IMR-90 (cell line): ENCODE data around the gene TEX52. TPM values are rescaled to one million over a fixed set of nuclear protein-coding genes. Genes with fewer than 3 reads are reported as not detected.
"Not testable (repeated sequence)": the region's sequence is repeated elsewhere in the genome, so short reads cannot be mapped to it uniquely, and the experiment has no call there.

ENCODE experiments used
- ATAC-seq: fragments of 200-7000 bp; cut with Tn5 transposase; 2 replicates; pipeline ENCODE4 v1.9.1; 2020; ENCODE audit warnings: low read depth, mild to moderate bottlenecking, moderate library complexity
- BruUV-seq: library from RNA; stranded (reverse); fragments of 400-500 nt; replicated peaks from 2 replicates; lab custom pipeline; 2021; lab: Mats Ljungman, UMichigan
- CTCF ChIA-PET: fragments of 300-600 bp; formaldehyde crosslinking; extraction: SDS; loops from one replicate; lab custom pipeline; 2021; ENCODE audit warnings: antibody characterized with exemption; lab: Yijun Ruan, JAX
- POLR2A ChIA-PET: fragments of 300-600 bp; sonication (Branson Sonifier 250); formaldehyde crosslinking; loops from one replicate; lab custom pipeline; 2022; ENCODE audit warnings: antibody characterized with exemption; ENCODE audit not compliant: unreplicated experiment; lab: Charles Lee
- DNase-seq: peaks from one replicate; pipeline ENCODE4 v3.0.0; 2013
- H2AFZ ChIP-seq: replicated peaks from 2 replicates; pipeline ENCODE3; 2013; ENCODE audit warnings: low read length, mild to moderate bottlenecking; ENCODE audit not compliant: poor library complexity
- H2AK5ac ChIP-seq: 2 replicates; pipeline ENCODE4 v1.6.1; 2013; ENCODE audit warnings: low read depth, low read length, inconsistent platforms
- H2AK9ac ChIP-seq: replicated peaks from 2 replicates; pipeline ENCODE3; 2013; ENCODE audit warnings: mild to moderate bottlenecking, low read depth, low read length, moderate library complexity; ENCODE audit not compliant: poor library complexity
- H2BK120ac ChIP-seq: 2 replicates; pipeline ENCODE4 v1.6.1; 2013; ENCODE audit warnings: low read depth, low read length, inconsistent platforms
- H2BK15ac ChIP-seq: 3 replicates; pipeline ENCODE4 v1.6.1; 2013; ENCODE audit warnings: low read depth, low read length, inconsistent platforms
- H2BK20ac ChIP-seq: 2 replicates; pipeline ENCODE4 v1.6.1; 2013; ENCODE audit warnings: low read depth, mild to moderate bottlenecking, inconsistent platforms, low read length, moderate library complexity
- H2BK5ac ChIP-seq: 2 replicates; pipeline ENCODE4 v1.6.1; 2013; ENCODE audit warnings: mild to moderate bottlenecking, low read depth, low read length, inconsistent platforms; ENCODE audit not compliant: poor library complexity, severe bottlenecking
- H3K14ac ChIP-seq: replicated peaks from 2 replicates; pipeline ENCODE4 v1.6.1; 2013; ENCODE audit warnings: low read depth, low read length, inconsistent platforms
- H3K18ac ChIP-seq: 2 replicates; pipeline ENCODE4 v1.6.1; 2013; ENCODE audit warnings: low read depth, low read length, control low read depth
- H3K23ac ChIP-seq: 2 replicates; pipeline ENCODE4 v1.6.1; 2013; ENCODE audit warnings: low read depth, low read length, inconsistent platforms
- H3K27ac ChIP-seq: 2 replicates; pipeline ENCODE4 v1.5.1; 2013; ENCODE audit warnings: mild to moderate bottlenecking, control low read depth, low read length; ENCODE audit not compliant: insufficient read depth
- H3K27me3 ChIP-seq: 2 replicates; pipeline ENCODE4 v1.6.1; 2013; ENCODE audit warnings: low read length; ENCODE audit not compliant: control insufficient read depth, insufficient read depth
- H3K36me3 ChIP-seq: 2 replicates; pipeline ENCODE4 v1.6.1; 2013; ENCODE audit warnings: low read length, mixed read lengths; ENCODE audit not compliant: control insufficient read depth, insufficient read depth
- H3K4ac ChIP-seq: 2 replicates; pipeline ENCODE4 v1.6.1; 2013; ENCODE audit warnings: low read depth, low read length, inconsistent platforms
- H3K4me1 ChIP-seq: 2 replicates; pipeline ENCODE4 v1.6.1; 2013; ENCODE audit warnings: low read length, mixed read lengths; ENCODE audit not compliant: control insufficient read depth, insufficient read depth
- H3K4me2 ChIP-seq: 2 replicates; pipeline ENCODE4 v1.6.1; 2013; ENCODE audit warnings: low read depth, mild to moderate bottlenecking, control low read depth, low read length, moderate library complexity
- H3K4me3 ChIP-seq: 2 replicates; pipeline ENCODE4 v1.5.1; 2013; ENCODE audit warnings: low read depth, mild to moderate bottlenecking, control low read depth, low read length, moderate library complexity; ENCODE audit not compliant: insufficient read depth
- H3K56ac ChIP-seq: 2 replicates; pipeline ENCODE4 v1.6.1; 2013; ENCODE audit warnings: low read length, inconsistent platforms; ENCODE audit not compliant: insufficient read depth; ENCODE audit errors: extremely low read depth
- H3K79me1 ChIP-seq, 2 experiments: 2 replicates each; pipeline ENCODE4 v1.6.1; 2013; ENCODE audit warnings: low read length in 2 of 2, inconsistent platforms in 1 of 2, low read depth in 1 of 2
- H3K9ac ChIP-seq: 2 replicates; pipeline ENCODE4 v1.6.1; 2013; ENCODE audit warnings: low read depth, low read length, control low read depth
- H3K9me1 ChIP-seq: 2 replicates; pipeline ENCODE4 v1.6.1; 2013; ENCODE audit warnings: low read length, inconsistent platforms; ENCODE audit not compliant: insufficient read depth
- H3K9me3 ChIP-seq: 2 replicates; pipeline ENCODE4 v1.6.1; 2013; ENCODE audit warnings: low read length; ENCODE audit not compliant: control insufficient read depth, insufficient read depth
- H4K20me1 ChIP-seq: 2 replicates; pipeline ENCODE4 v1.6.1; 2013; ENCODE audit warnings: low read length, inconsistent platforms; ENCODE audit not compliant: insufficient read depth
- H4K5ac ChIP-seq: 2 replicates; pipeline ENCODE4 v1.6.1; 2013; ENCODE audit warnings: mild to moderate bottlenecking, low read depth, low read length, control low read depth
- H4K8ac ChIP-seq, 2 experiments: 2 replicates each; pipeline ENCODE4 v1.6.1; 2013; ENCODE audit warnings: low read depth in 2 of 2, low read length in 2 of 2, control low read depth in 1 of 2, inconsistent platforms in 1 of 2
- H4K91ac ChIP-seq: 2 replicates; pipeline ENCODE4 v1.6.1; 2013; ENCODE audit warnings: low read depth, low read length, inconsistent platforms; ENCODE audit not compliant: insufficient read depth
- WGBS, 2 experiments: methylation state at CpG; one replicate each; pipeline versions ENCODE4 v1.1.5 to v1.1.7; 2013; ENCODE audit warnings: missing lambda C conversion rate in 2 of 2; ENCODE audit not compliant: insufficient read length in 1 of 2; ENCODE audit errors: extremely low coverage in 2 of 2; 5-methylcytosine and 5-hydroxymethylcytosine counted together
- dilution Hi-C: fragments of 300-500 bp; cut with HindIII; formaldehyde crosslinking; loops from one replicate; pipeline ENCODE4 v1.14.3; 2018; ENCODE audit warnings: low sequenced_read_pairs; ENCODE audit not compliant: unreplicated experiment
- in situ Hi-C: fragments of 300-500 bp; cut with MboI; formaldehyde crosslinking; loops from 3 replicates; pipeline ENCODE4 v1.14.3; 2019; ENCODE audit warnings: low sequenced_read_pairs, inconsistent platforms, mixed read lengths
- intact Hi-C: fragments of 100-400 bp; cut with micrococcal nuclease; formaldehyde crosslinking; loops from 2 replicates; pipeline ENCODE4 v1.10.0; 2022
- polyA plus RNA-seq, 3 experiments: library from polyadenylated mRNA; depleted of rRNA; stranded (reverse); fragments of >200 nt; gene quantifications; 2 replicates each; pipeline ENCODE4 v1.2.3, GENCODE V29; 2012; ENCODE audit warnings: low replicate concordance in 1 of 3
- total RNA-seq: library from RNA; depleted of rRNA; stranded (reverse); fragments of >200 nt; gene quantifications from 2 replicates; pipeline ENCODE4 v1.2.3, GENCODE V29; 2012

TEX52 gene
- total and polyA plus RNA-seq, 2 of the 4 experiments (the other 2 are of a cell fraction), result not detected

DNA sequence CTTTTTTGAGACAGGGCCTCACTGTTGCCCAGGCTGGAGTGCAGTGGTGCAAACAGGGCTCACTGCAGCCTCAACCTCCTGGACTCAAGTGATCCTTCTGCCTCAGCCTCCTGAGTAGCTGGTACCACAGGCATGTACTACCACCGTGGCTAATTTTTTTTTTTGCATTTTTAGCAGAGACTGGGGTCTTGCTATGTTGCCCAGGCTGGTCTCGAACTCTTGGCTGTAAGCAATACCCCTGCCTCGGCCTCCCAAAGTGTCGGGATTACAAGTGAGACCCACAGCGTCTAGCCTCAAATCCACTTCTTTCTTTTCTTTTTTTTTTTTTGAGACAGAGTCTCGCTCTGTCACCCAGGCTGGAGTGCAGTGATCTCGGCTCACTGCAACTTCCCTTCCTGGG lies 6.6 kb upstream of the TEX52 start:
- H3K9me1 ChIP-seq, H2AK5ac ChIP-seq, POLR2A ChIA-PET, H2AFZ ChIP-seq, H4K20me1 ChIP-seq, H3K27ac ChIP-seq, ATAC-seq, DNase-seq, H4K8ac ChIP-seq, H3K56ac ChIP-seq, intact Hi-C loops, H3K4ac ChIP-seq, H3K9me3 ChIP-seq, H4K5ac ChIP-seq, H3K9ac ChIP-seq, H3K4me3 ChIP-seq, H2BK20ac ChIP-seq, dilution Hi-C loops, H3K18ac ChIP-seq, H4K91ac ChIP-seq, BruUV-seq, H3K14ac ChIP-seq, H2BK5ac ChIP-seq, H2AK9ac ChIP-seq, in situ Hi-C loops, H3K23ac ChIP-seq, H2BK15ac ChIP-seq, H3K27me3 ChIP-seq, H3K4me2 ChIP-seq, H2BK120ac ChIP-seq, H3K4me1 ChIP-seq: not testable (repeated sequence)
- peaks cover under 1 to 20% of the 10 kb centered on the region in 2 experiments; a peak in 3 of 4 replicates for H3K79me1 ChIP-seq
- WGBS, 2 experiments, result 100% methylated on average over 2 of the region's 7 CpGs; no CpG with 5 or more reads in 1 of the 2 experiments
- peaks cover 26% of the 10 kb centered on the region for H3K36me3 ChIP-seq
- CTCF ChIA-PET, result interaction anchor here (1.6 kb wide), 1 partner anchor 10 kb away, joined by 6 read pairs; no protein-coding TSS in a partner anchor
